Measurements from ENCODE around the gene SLC44A1.

DNA sequence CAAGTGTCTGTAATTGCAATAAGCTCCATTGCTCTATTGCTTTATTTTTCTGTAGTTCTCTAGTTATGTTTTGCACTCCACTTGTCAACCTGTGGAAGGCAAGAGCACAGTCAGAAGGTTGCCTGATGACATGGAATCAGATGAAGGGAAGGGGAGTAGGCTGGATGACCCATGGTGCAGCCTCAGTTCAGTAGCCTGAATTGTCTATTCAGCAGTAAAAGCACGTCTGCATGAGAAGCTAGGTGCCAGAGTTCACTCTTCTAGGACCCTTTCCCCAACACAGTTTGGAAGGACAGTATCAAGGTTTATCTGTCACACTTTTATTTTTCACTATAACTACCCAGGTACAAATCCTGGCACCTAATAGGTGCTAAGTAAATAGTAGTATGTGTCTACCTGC is 39.3 kb downstream of the SLC44A1 start:
- no peak for TF ChIP-seq POLR2A (IDR thresholded peaks at IDR 0.05)
- TF ChIP-seq POLR2AphosphoS5 (IDR thresholded peaks at IDR 0.05), result no peak
- TF ChIP-seq, protein P1, sequence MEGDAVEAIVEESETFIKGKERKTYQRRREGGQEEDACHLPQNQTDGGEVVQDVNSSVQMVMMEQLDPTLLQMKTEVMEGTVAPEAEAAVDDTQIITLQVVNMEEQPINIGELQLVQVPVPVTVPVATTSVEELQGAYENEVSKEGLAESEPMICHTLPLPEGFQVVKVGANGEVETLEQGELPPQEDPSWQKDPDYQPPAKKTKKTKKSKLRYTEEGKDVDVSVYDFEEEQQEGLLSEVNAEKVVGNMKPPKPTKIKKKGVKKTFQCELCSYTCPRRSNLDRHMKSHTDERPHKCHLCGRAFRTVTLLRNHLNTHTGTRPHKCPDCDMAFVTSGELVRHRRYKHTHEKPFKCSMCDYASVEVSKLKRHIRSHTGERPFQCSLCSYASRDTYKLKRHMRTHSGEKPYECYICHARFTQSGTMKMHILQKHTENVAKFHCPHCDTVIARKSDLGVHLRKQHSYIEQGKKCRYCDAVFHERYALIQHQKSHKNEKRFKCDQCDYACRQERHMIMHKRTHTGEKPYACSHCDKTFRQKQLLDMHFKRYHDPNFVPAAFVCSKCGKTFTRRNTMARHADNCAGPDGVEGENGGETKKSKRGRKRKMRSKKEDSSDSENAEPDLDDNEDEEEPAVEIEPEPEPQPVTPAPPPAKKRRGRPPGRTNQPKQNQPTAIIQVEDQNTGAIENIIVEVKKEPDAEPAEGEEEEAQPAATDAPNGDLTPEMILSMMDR (IDR thresholded peaks at IDR 0.05), result no peak
